ENCODE results near the gene LCMT1. TPM values are rescaled to one million over a fixed set of nuclear protein-coding genes. Genes with fewer than 3 reads are reported as not detected.

The LCMT1 gene
- total RNA-seq, 4 donors from 2014 or later: 49.8 to 90.6 (median 59.3) TPM

- no peak overlapping the region for H3K4me3 ChIP-seq
- DNase-seq (no peak), ATAC-seq (no peak)
- H3K4me1 ChIP-seq: no peaks in the 10 kb centered on the region
- in situ Hi-C loops (cut with MboI; ENCODE audit: low sequenced_read_pairs in 4 of 4): no loop called here
- intact Hi-C loops (cut with DNase I; ENCODE audit: low total_unique reads): no loop called here
- no peaks in the 10 kb centered on the region for H3K27me3 ChIP-seq
- H3K36me3 ChIP-seq: no peaks in the 10 kb centered on the region
- TF ChIP-seq CTCF (IDR thresholded peaks at IDR 0.05 in 4 of 5, conservative IDR thresholded peaks at IDR 0.05 in 1 of 5) (no peak), POLR2A (IDR thresholded peaks at IDR 0.05) (no peak)
- H3K27ac ChIP-seq: no peak overlapping the region
- no peaks in the 10 kb centered on the region for H3K9me3 ChIP-seq
Measured at GRCh38 chr16:25212636-25213035, 101.1 kb downstream of the LCMT1 start.

- H3K27ac ChIP-seq: no peak overlapping the region
- DNase-seq (no peak), ATAC-seq (no peak)
- no peaks in the 10 kb centered on the region for H3K9me3 ChIP-seq
- no peaks in the 10 kb centered on the region for H3K27me3 ChIP-seq
- H3K36me3 ChIP-seq: no peaks in the 10 kb centered on the region
- in situ Hi-C loops (cut with MboI; ENCODE audit: low sequenced_read_pairs in 4 of 4) (no loop called here), intact Hi-C loops (cut with DNase I; ENCODE audit: low total_unique reads) (no loop called here)
- no peak overlapping the region for H3K4me3 ChIP-seq
- no peaks in the 10 kb centered on the region for H3K4me1 ChIP-seq
- no peak for TF ChIP-seq CTCF (IDR thresholded peaks at IDR 0.05 in 4 of 5, conservative IDR thresholded peaks at IDR 0.05 in 1 of 5)
- no peak for TF ChIP-seq POLR2A (IDR thresholded peaks at IDR 0.05)
Measured at GRCh38 chr16:25213709-25214397, 102.3 kb downstream of the LCMT1 start.

- H3K9me3 ChIP-seq: no peaks in the 10 kb centered on the region
- in situ Hi-C loops (cut with MboI; ENCODE audit: low sequenced_read_pairs in 4 of 4) (no loop called here), intact Hi-C loops (cut with DNase I; ENCODE audit: low total_unique reads) (no loop called here)
Measured at GRCh38 chr16:25217112-25217511, 105.6 kb downstream of the LCMT1 start.

GRCh38 chr16:25217921-25218320 lies 106.4 kb downstream of the LCMT1 start:
- TF ChIP-seq CTCF (IDR thresholded peaks at IDR 0.05 in 4 of 5, conservative IDR thresholded peaks at IDR 0.05 in 1 of 5) (no peak), POLR2A (IDR thresholded peaks at IDR 0.05) (no peak)
- Histone ChIP-seq H3K27me3 (no peaks in the 10 kb centered on the region), H3K4me1 (no peaks in the 10 kb centered on the region), H3K4me3 (no peak overlapping the region), H3K27ac (no peak overlapping the region), H3K36me3 (no peaks in the 10 kb centered on the region), H3K9me3 (no peaks in the 10 kb centered on the region)
- in situ Hi-C loops (cut with MboI; ENCODE audit: low sequenced_read_pairs in 4 of 4) (no loop called here), intact Hi-C loops (cut with DNase I; ENCODE audit: low total_unique reads) (no loop called here)
- ATAC-seq (no peak), DNase-seq (no peak)

More at GRCh38 chr16:25217112-25217511, 105.6 kb downstream of the LCMT1 start:
- no peak overlapping the region for H3K4me3 ChIP-seq
- no peak overlapping the region for H3K27ac ChIP-seq
- no peaks in the 10 kb centered on the region for H3K4me1 ChIP-seq
- TF ChIP-seq POLR2A (IDR thresholded peaks at IDR 0.05): no peak
- TF ChIP-seq CTCF (IDR thresholded peaks at IDR 0.05 in 4 of 5, conservative IDR thresholded peaks at IDR 0.05 in 1 of 5): no peak
- DNase-seq: no peak
- no peak for ATAC-seq
- H3K36me3 ChIP-seq: no peaks in the 10 kb centered on the region
- no peaks in the 10 kb centered on the region for H3K27me3 ChIP-seq

Measured in gastrocnemius medialis (tissue), 4 donors.